H1 (cell line): Measurements from ENCODE around the gene MAD2L2. TPM values are rescaled to one million over a fixed set of nuclear protein-coding genes. Genes with fewer than 3 reads are reported as not detected.

Source experiments
- CTCF ChIA-PET: fragments of 300-600 bp; sonication (Branson Sonifier 250); formaldehyde crosslinking; loops from one replicate; lab custom pipeline; 2021; ENCODE audit not compliant: partially characterized antibody; lab: Charles Lee
- POLR2A ChIA-PET: fragments of 300-600 bp; sonication (Branson Sonifier 250); formaldehyde crosslinking; loops from one replicate; lab custom pipeline; 2021; ENCODE audit warnings: inconsistent platforms; ENCODE audit not compliant: partially characterized antibody; lab: Charles Lee
- DNase-seq, 2 experiments: peaks; one replicate each; pipeline versions ENCODE4 v3.0.0 to v3.0.0-alpha.2; 2010 to 2022; ENCODE audit warnings: low spot score in 2 of 2, low read depth in 1 of 2, mixed read lengths in 1 of 2
- FAIRE-seq: peaks from 2 replicates; lab custom pipeline; 2011; peaks lifted over from hg19 to GRCh38; lab: Jason Lieb, UNC
- H2AFZ ChIP-seq: 2 replicates; pipeline ENCODE4 v1.8.1; 2012; ENCODE audit warnings: low read length, inconsistent platforms
- H2AK5ac ChIP-seq: 2 replicates; pipeline ENCODE4 v1.6.1; 2013; ENCODE audit warnings: low read depth, low read length
- H2BK120ac ChIP-seq: replicated peaks from 2 replicates; pipeline ENCODE3; 2013; ENCODE audit warnings: low read depth, low read length, inconsistent platforms
- H2BK12ac ChIP-seq: 2 replicates; pipeline ENCODE4 v1.6.1; 2013; ENCODE audit warnings: low read depth, low read length
- H2BK15ac ChIP-seq: 2 replicates; pipeline ENCODE4 v1.6.1; 2013; ENCODE audit warnings: low read length
- H2BK20ac ChIP-seq: 2 replicates; pipeline ENCODE4 v1.6.1; 2013; ENCODE audit warnings: low read length
- H2BK5ac ChIP-seq: 2 replicates; pipeline ENCODE4 v1.6.1; 2013; ENCODE audit warnings: low read depth, low read length
- H3K14ac ChIP-seq: 2 replicates; pipeline ENCODE4 v1.6.1; 2013; ENCODE audit warnings: inconsistent platforms; ENCODE audit not compliant: insufficient read length
- H3K18ac ChIP-seq: 2 replicates; pipeline ENCODE4 v1.6.1; 2013; ENCODE audit warnings: low read length; ENCODE audit errors: extremely low read depth
- H3K23ac ChIP-seq: 2 replicates; pipeline ENCODE4 v1.6.1; 2013; ENCODE audit warnings: inconsistent platforms; ENCODE audit not compliant: insufficient read length
- H3K23me2 ChIP-seq: 2 replicates; pipeline ENCODE4 v1.6.1; 2013; ENCODE audit warnings: low read depth, low read length
- H3K27ac ChIP-seq: 2 replicates; pipeline ENCODE4 v1.6.1; 2011; ENCODE audit warnings: low read depth, low read length, inconsistent platforms
- H3K27me3 ChIP-seq, 4 experiments: replicated peaks in 1 of 4; 1 replicate in 1 of 4; 2 replicates in 3 of 4; pipeline versions ENCODE4 v1.6.1 to v1.8.1; 2011 to 2013; ENCODE audit warnings: low read length in 3 of 4, mild to moderate bottlenecking in 3 of 4, inconsistent platforms in 2 of 4, mixed read lengths in 2 of 4, moderate library complexity in 1 of 4; ENCODE audit not compliant: control insufficient read depth in 3 of 4, insufficient read depth in 3 of 4; ENCODE audit errors: extremely low read depth in 1 of 4
- H3K36me3 ChIP-seq, 4 experiments: 2 replicates each; pipeline versions ENCODE4 v1.6.1 to v1.8.1; 2011 to 2013; ENCODE audit warnings: mild to moderate bottlenecking in 4 of 4, low read length in 3 of 4, moderate library complexity in 2 of 4, control low read depth in 1 of 4, inconsistent platforms in 1 of 4; ENCODE audit not compliant: insufficient read depth in 4 of 4, control insufficient read depth in 2 of 4
- H3K4ac ChIP-seq: replicated peaks from 2 replicates; pipeline ENCODE3; 2013; ENCODE audit warnings: low read length, low read depth, mixed read lengths, inconsistent platforms; ENCODE audit not compliant: insufficient read length
- H3K4me1 ChIP-seq, 4 experiments: replicated peaks in 1 of 4; 1 replicate in 1 of 4; 2 replicates in 3 of 4; pipeline versions ENCODE4 v1.6.1 to v1.8.1; 2011 to 2013; ENCODE audit warnings: low read length in 3 of 4, inconsistent platforms in 2 of 4, mixed read lengths in 1 of 4; ENCODE audit not compliant: insufficient read depth in 4 of 4, control insufficient read depth in 3 of 4
- H3K4me2 ChIP-seq, 2 experiments: 2 replicates each; pipeline versions ENCODE4 v1.6.1 to v1.8.1; 2011 to 2013; ENCODE audit warnings: low read depth in 2 of 2, low read length in 2 of 2, control low read depth in 1 of 2, inconsistent platforms in 1 of 2, mild to moderate bottlenecking in 1 of 2; ENCODE audit not compliant: insufficient read depth in 1 of 2
- H3K4me3 ChIP-seq, 4 experiments: fragments of 200-600, 300-600 bp in 1 of 4; sonication (generic), shearing (Covaris generic), sonication (Bioruptor Twin) in 1 of 4; 2 replicates each; pipeline versions ENCODE4 v1.5.1 to v1.8.1; 2011 to 2016; ENCODE audit warnings: low read length in 4 of 4, low read depth in 3 of 4, control low read depth in 2 of 4, inconsistent platforms in 2 of 4, mild to moderate bottlenecking in 2 of 4, mixed read lengths in 1 of 4, moderate library complexity in 1 of 4; ENCODE audit not compliant: insufficient read depth in 2 of 4; ENCODE audit errors: extremely low read depth in 1 of 4
- H3K56ac ChIP-seq: replicated peaks from 2 replicates; pipeline ENCODE3; 2013; ENCODE audit warnings: low read depth, mild to moderate bottlenecking, mixed read lengths, low read length, inconsistent platforms; ENCODE audit not compliant: insufficient read length
- H3K79me1 ChIP-seq: 2 replicates; pipeline ENCODE4 v1.6.1; 2013; ENCODE audit warnings: low read depth, low read length, control low read depth
- H3K79me2 ChIP-seq, 2 experiments: 2 replicates each; pipeline versions ENCODE4 v1.6.1 to v1.8.1; 2012 to 2013; ENCODE audit warnings: low read length in 2 of 2, mild to moderate bottlenecking in 2 of 2, inconsistent platforms in 1 of 2; ENCODE audit not compliant: insufficient read depth in 2 of 2, control insufficient read depth in 1 of 2
- H3K9ac ChIP-seq, 4 experiments: replicated peaks in 1 of 4; 1 replicate in 1 of 4; 2 replicates in 3 of 4; pipeline versions ENCODE4 v1.6.1 to v1.8.1; 2011 to 2013; ENCODE audit warnings: low read depth in 3 of 4, low read length in 3 of 4, control low read depth in 2 of 4, mild to moderate bottlenecking in 2 of 4, moderate library complexity in 2 of 4, inconsistent platforms in 1 of 4; ENCODE audit errors: extremely low read depth in 1 of 4
- H3K9me3 ChIP-seq, 2 experiments: 2 replicates each; pipeline versions ENCODE4 v1.6.1 to v1.8.1; 2012 to 2013; ENCODE audit warnings: mild to moderate bottlenecking in 2 of 2, moderate library complexity in 2 of 2, control low read depth in 1 of 2, inconsistent platforms in 1 of 2, low read depth in 1 of 2, low read length in 1 of 2, mixed read lengths in 1 of 2; ENCODE audit not compliant: insufficient read depth in 2 of 2
- H4K20me1 ChIP-seq, 2 experiments: replicated peaks in 1 of 2; 2 replicates each; pipeline versions ENCODE3 to v1.8.1; 2011 to 2013; ENCODE audit warnings: inconsistent platforms in 2 of 2, low read length in 2 of 2, mild to moderate bottlenecking in 1 of 2; ENCODE audit not compliant: insufficient read depth in 2 of 2, control insufficient read depth in 1 of 2
- H4K5ac ChIP-seq: 2 replicates; pipeline ENCODE4 v1.6.1; 2013; ENCODE audit warnings: low read length, low read depth, mixed read lengths, inconsistent platforms; ENCODE audit not compliant: insufficient read length
- H4K8ac ChIP-seq: 2 replicates; pipeline ENCODE4 v1.8.0; 2013; ENCODE audit warnings: mild to moderate bottlenecking, moderate library complexity, low read length, inconsistent platforms; ENCODE audit not compliant: insufficient read depth; ENCODE audit errors: extremely low read depth
- H4K91ac ChIP-seq: replicated peaks from 2 replicates; pipeline ENCODE3; 2013; ENCODE audit warnings: low read length, mixed read lengths, inconsistent platforms; ENCODE audit not compliant: insufficient read length
- ASH2L ChIP-seq: fragments of 200-600, 300-600 bp; sonication (generic); IDR thresholded peaks from one replicate; pipeline ENCODE4 v1.7.1; 2017; ENCODE audit warnings: low read length
- ATF3 ChIP-seq: IDR thresholded peaks from 2 replicates; pipeline ENCODE4 v1.6.1; 2011; ENCODE audit warnings: low read depth, mild to moderate bottlenecking, low read length; ENCODE audit not compliant: insufficient read depth
- CHD1 ChIP-seq: IDR thresholded peaks from 2 replicates; pipeline ENCODE4 v1.6.1; 2012; ENCODE audit warnings: low read depth, low read length, improper control_type of control experiment
- CREB1 ChIP-seq: IDR thresholded peaks from 2 replicates; pipeline ENCODE4 v1.6.1; 2012; ENCODE audit warnings: inconsistent platforms
- EGR1 ChIP-seq: IDR thresholded peaks from 2 replicates; pipeline ENCODE4 v1.6.1; 2011; ENCODE audit warnings: low read depth, low read length, borderline replicate concordance
- JUND ChIP-seq: IDR thresholded peaks from 2 replicates; pipeline ENCODE4 v1.6.1; 2011; ENCODE audit warnings: mild to moderate bottlenecking, improper control_type of control experiment, low read length
- POU5F1 ChIP-seq: IDR thresholded peaks from 2 replicates; pipeline ENCODE4 v1.6.1; 2011; ENCODE audit warnings: low read depth, mild to moderate bottlenecking, low read length, moderate library complexity
- RFX5 ChIP-seq: IDR thresholded peaks from 2 replicates; pipeline ENCODE4 v1.6.1; 2011; ENCODE audit warnings: low read depth, low read length, improper control_type of control experiment, borderline replicate concordance
- SIN3A ChIP-seq, 2 experiments: IDR thresholded peaks in 1 of 2; conservative IDR thresholded peaks in 1 of 2; 2 replicates each; pipeline ENCODE4 v1.6.1; 2011 to 2012; ENCODE audit warnings: low read length in 2 of 2, improper control_type of control experiment in 1 of 2, low read depth in 1 of 2, mild to moderate bottlenecking in 1 of 2
- SP2 ChIP-seq: IDR thresholded peaks from 2 replicates; pipeline ENCODE4 v1.6.1; 2012; ENCODE audit warnings: mild to moderate bottlenecking, low read length, inconsistent platforms
- SUZ12 ChIP-seq: fragments of 200-600 bp; sonication (generic); IDR thresholded peaks from 2 replicates; pipeline ENCODE4 v1.6.1; 2012; ENCODE audit warnings: mild to moderate bottlenecking, inconsistent platforms, low read length, moderate library complexity, mixed read lengths
- TBP ChIP-seq: IDR thresholded peaks from 2 replicates; pipeline ENCODE4 v1.6.1; 2011; ENCODE audit warnings: low read depth, low read length, improper control_type of control experiment
- WGBS, 2 experiments: shearing (Covaris generic) in 1 of 2; methylation state at CpG; one replicate each; pipeline versions ENCODE4 v1.1.6 to v1.1.7; 2013 to 2015; ENCODE audit warnings: low lambda C conversion rate in 2 of 2, mixed read lengths in 2 of 2, inconsistent platforms in 1 of 2, low coverage in 1 of 2, missing lambda C conversion rate in 1 of 2; ENCODE audit not compliant: insufficient replicate concordance in 2 of 2, insufficient coverage in 1 of 2, insufficient read length in 1 of 2; ENCODE audit errors: extremely low coverage in 1 of 2, missing lambda C conversion rate in 1 of 2; 5-methylcytosine and 5-hydroxymethylcytosine counted together
- polyA plus RNA-seq, 7 experiments: library from polyadenylated mRNA; depleted of rRNA in 3 of 7; stranded (reverse) in 5 of 7; unstranded in 2 of 7; fragments of >200 nt in 5 of 7; fragments of 200-250 nt in 2 of 7; gene quantifications; 1 replicate in 5 of 7; 2 replicates in 1 of 7; 4 replicates in 1 of 7; pipeline versions ENCODE4 v1.2.1 to v1.2.3, GENCODE V29; 2011 to 2013; ENCODE audit warnings: missing spikeins in 2 of 7, mixed read lengths in 2 of 7
- total RNA-seq: library from RNA; stranded (reverse); fragmentation: NEBNext Ultra II Directional; extraction: Animal tissue kit (Norgen Biotek cat#: 25700); gene quantifications from 2 replicates; pipeline ENCODE4 v1.2.1, GENCODE V29; 2021

The MAD2L2 gene
- total and polyA plus RNA-seq, 2 of the 8 experiments (the other 6 are each of a cell fraction or from before 2014, with no cell fraction given), result 310 to 469 TPM

- peak overlapping the region; percentile 59 for H4K8ac ChIP-seq
- peak overlapping the region; percentile 2 to 64; a peak in 3 of 4 replicates for H3K4me2 ChIP-seq
- ChIA-PET POLR2A (interaction anchor here (0.8 to 3.1 kb wide), 11 partner anchors 9 to 79 kb away, joined by 3 to 14 read pairs (median 3); partner anchors contain the start of gene FBXO6), CTCF (interaction anchor here (0.6 to 4.4 kb wide), 19 partner anchors 9 to 787 kb away, joined by 3 to 25 read pairs (median 4); partner anchors contain the start of genes FBXO6 and MAD2L2)
- peak overlapping the region; percentile 85 for H3K18ac ChIP-seq
- peaks cover 0 to 7% of the 10 kb centered on the region in 2 experiments; a peak in 1 of 4 replicates for H3K79me2 ChIP-seq
- H2BK15ac ChIP-seq, result peak overlapping the region; percentile 53; the same call in 1 of the 2 replicates
- no peak overlapping the region for H3K56ac ChIP-seq
- no peak overlapping the region for H3K23ac ChIP-seq
- H2BK120ac ChIP-seq, result no peak overlapping the region
- H3K23me2 ChIP-seq, result peaks cover 10% of the 10 kb centered on the region; the same call in 1 of the 2 replicates
- H3K4me1 ChIP-seq, result peaks cover 6 to 35% (median 32%) of the 10 kb centered on the region in 4 experiments
- H3K9me3 ChIP-seq, result no peaks in the 10 kb centered on the region
- peaks cover 3 to 15% of the 10 kb centered on the region in 2 experiments for H4K20me1 ChIP-seq
- FAIRE-seq (no peak), DNase-seq (peak in 1 of 2 experiments; percentile 84)
- peak overlapping the region; percentile 55 for H4K5ac ChIP-seq
- H3K27ac ChIP-seq, result no peak overlapping the region
- no peak overlapping the region for H2AK5ac ChIP-seq
- peak overlapping the region; percentile 72 for H4K91ac ChIP-seq
- H2BK12ac ChIP-seq, result peak overlapping the region; percentile 35; the same call in 1 of the 2 replicates
- H3K9ac ChIP-seq, result no peak overlapping the region
- H2BK20ac ChIP-seq, result 0 out of 2 replicates have a peak overlapping the region, but pooled peaks have one; percentile 80
- no peak overlapping the region for H2AFZ ChIP-seq
- peak overlapping the region; percentile 92 for H3K4ac ChIP-seq
- H3K14ac ChIP-seq, result no peak overlapping the region
- no peaks in the 10 kb centered on the region; a peak in 1 of 8 replicates for H3K36me3 ChIP-seq
- 16% methylated on average over 33 of the region's 47 CpGs; no CpG with 5 or more reads in 1 of the 2 experiments for WGBS, 2 experiments
- H3K79me1 ChIP-seq, result peaks cover 3% of the 10 kb centered on the region
- peaks cover 0 to 4% (median 2%) of the 10 kb centered on the region in 4 experiments; a peak in 2 of 7 replicates for H3K27me3 ChIP-seq
- 0 out of 2 replicates have a peak overlapping the region, but pooled peaks have one; percentile 39 for H2BK5ac ChIP-seq
- peak overlapping the region in 2 of 4 experiments; percentile 10 to 43; a peak in 3 of 8 replicates for H3K4me3 ChIP-seq
- no peak for TF ChIP-seq EGR1
- no peak for TF ChIP-seq RFX5
- 0 out of 4 replicates have a peak, but pooled peaks of 1 of the 2 experiments have one; percentile 42 for TF ChIP-seq SIN3A (conservative IDR thresholded peaks at IDR 0.05 in 1 of 2, IDR thresholded peaks at IDR 0.05 in 1 of 2; ENCODE audit: low read depth in 1 of 2, low read length in 2 of 2)
- no peak for TF ChIP-seq JUND
- no peak for TF ChIP-seq TBP
- no peak for TF ChIP-seq ATF3
- no peak for TF ChIP-seq ASH2L
- TF ChIP-seq SUZ12, result no peak
- TF ChIP-seq CHD1, result no peak
- TF ChIP-seq POU5F1, result no peak
- no peak for TF ChIP-seq CREB1
- no peak for TF ChIP-seq SP2
Measured at GRCh38 chr1:11650331-11650991, 30.5 kb downstream of the MAD2L2 start.
